ENCODE measurements around the gene CBLB. TPM values are rescaled to one million over a fixed set of nuclear protein-coding genes. Genes with fewer than 3 reads are reported as not detected.

CBLB gene
- total and polyA plus RNA-seq, 2 donors: 14.4 to 126 TPM

GRCh38 chr3:105719791-105720190 is 149.0 kb downstream of the CBLB start:
- Histone ChIP-seq H3K27ac (ENCODE audit: low read depth) (no peak overlapping the region), H3K4me1 (ENCODE audit: insufficient read depth) (no peaks in the 10 kb centered on the region), H3K36me3 (ENCODE audit: insufficient read depth) (peaks cover 4% of the 10 kb centered on the region), H3K4me3 (ENCODE audit: low read depth, low read length) (no peak overlapping the region)
- no peak for DNase-seq (ENCODE audit: extremely low spot score)
- WGBS: 88% methylated on average over 12 of the region's 12 CpGs

- Histone ChIP-seq H3K36me3 (ENCODE audit: insufficient read depth) (peaks cover 6% of the 10 kb centered on the region), H3K4me3 (ENCODE audit: low read depth, low read length) (no peak overlapping the region), H3K4me1 (ENCODE audit: insufficient read depth) (no peaks in the 10 kb centered on the region), H3K27ac (ENCODE audit: low read depth) (no peak overlapping the region)
- WGBS: 69% methylated on average over 3 of the region's 3 CpGs
- no peak for DNase-seq (ENCODE audit: extremely low spot score)
Observed at GRCh38 chr3:105715372-105715771, 153.4 kb downstream of the CBLB start.

- Histone ChIP-seq H3K36me3 (ENCODE audit: insufficient read depth) (peaks cover 6% of the 10 kb centered on the region), H3K4me1 (ENCODE audit: insufficient read depth) (no peaks in the 10 kb centered on the region), H3K27ac (ENCODE audit: low read depth) (no peak overlapping the region), H3K4me3 (ENCODE audit: low read depth, low read length) (no peak overlapping the region)
- WGBS: 97% methylated on average over 6 of the region's 6 CpGs
- DNase-seq (ENCODE audit: extremely low spot score): no peak
Observed at GRCh38 chr3:105714453-105714852, 154.4 kb downstream of the CBLB start.

GRCh38 chr3:105708980-105709379 is 159.8 kb downstream of the CBLB start:
- Histone ChIP-seq H3K36me3 (ENCODE audit: insufficient read depth) (no peaks in the 10 kb centered on the region), H3K4me3 (ENCODE audit: low read depth, low read length) (no peak overlapping the region), H3K27ac (ENCODE audit: low read depth) (no peak overlapping the region), H3K4me1 (ENCODE audit: insufficient read depth) (no peaks in the 10 kb centered on the region)
- WGBS: 65% methylated on average over 1 of the region's 1 CpG
- no peak for DNase-seq (ENCODE audit: extremely low spot score)

- H3K4me1 ChIP-seq (ENCODE audit: insufficient read depth): no peaks in the 10 kb centered on the region
- H3K4me3 ChIP-seq (ENCODE audit: low read depth, low read length): no peak overlapping the region
- DNase-seq (ENCODE audit: extremely low spot score): no peak
- H3K27ac ChIP-seq (ENCODE audit: low read depth): no peak overlapping the region
- peaks cover 2% of the 10 kb centered on the region for H3K36me3 ChIP-seq (ENCODE audit: insufficient read depth)
- 97% methylated on average over 2 of the region's 2 CpGs for WGBS
Observed at GRCh38 chr3:105707009-105707408, 161.8 kb downstream of the CBLB start.

GRCh38 chr3:105704726-105705410 is 163.9 kb downstream of the CBLB start:
- no peak for DNase-seq (ENCODE audit: extremely low spot score)
- Histone ChIP-seq H3K36me3 (ENCODE audit: insufficient read depth) (peaks cover 4% of the 10 kb centered on the region), H3K4me3 (ENCODE audit: low read depth, low read length) (no peak overlapping the region), H3K27ac (ENCODE audit: low read depth) (no peak overlapping the region), H3K4me1 (ENCODE audit: insufficient read depth) (no peaks in the 10 kb centered on the region)
- 82% methylated on average over 4 of the region's 4 CpGs for WGBS

- no peak for DNase-seq (ENCODE audit: extremely low spot score)
- WGBS: 93% methylated on average over 1 of the region's 1 CpG
- no peak overlapping the region for H3K27ac ChIP-seq (ENCODE audit: low read depth)
- no peaks in the 10 kb centered on the region for H3K4me1 ChIP-seq (ENCODE audit: insufficient read depth)
- H3K36me3 ChIP-seq (ENCODE audit: insufficient read depth): peaks cover 4% of the 10 kb centered on the region
- no peak overlapping the region for H3K4me3 ChIP-seq (ENCODE audit: low read depth, low read length)
Observed at GRCh38 chr3:105700575-105700974, 168.2 kb downstream of the CBLB start.

GRCh38 chr3:105691633-105692032 is 177.2 kb downstream of the CBLB start:
- Histone ChIP-seq H3K27ac (ENCODE audit: low read depth) (no peak overlapping the region), H3K4me1 (ENCODE audit: insufficient read depth) (no peaks in the 10 kb centered on the region), H3K36me3 (ENCODE audit: insufficient read depth) (no peaks in the 10 kb centered on the region), H3K4me3 (ENCODE audit: low read depth, low read length) (no peak overlapping the region)
- DNase-seq (ENCODE audit: extremely low spot score): no peak
- 74% methylated on average over 3 of the region's 3 CpGs for WGBS

GRCh38 chr3:105691053-105691452 is 177.8 kb downstream of the CBLB start:
- no peak for DNase-seq (ENCODE audit: extremely low spot score)
- H3K4me3 ChIP-seq (ENCODE audit: low read depth, low read length): no peak overlapping the region
- no peaks in the 10 kb centered on the region for H3K4me1 ChIP-seq (ENCODE audit: insufficient read depth)
- no peaks in the 10 kb centered on the region for H3K36me3 ChIP-seq (ENCODE audit: insufficient read depth)
- no peak overlapping the region for H3K27ac ChIP-seq (ENCODE audit: low read depth)

GRCh38 chr3:105688821-105689220 is 180.0 kb downstream of the CBLB start:
- Histone ChIP-seq H3K4me1 (ENCODE audit: insufficient read depth) (no peaks in the 10 kb centered on the region), H3K27ac (ENCODE audit: low read depth) (no peak overlapping the region), H3K36me3 (ENCODE audit: insufficient read depth) (no peaks in the 10 kb centered on the region), H3K4me3 (ENCODE audit: low read depth, low read length) (no peak overlapping the region)
- no peak for DNase-seq (ENCODE audit: extremely low spot score)
- 78% methylated on average over 1 of the region's 1 CpG for WGBS

GRCh38 chr3:105686278-105686897 is 182.4 kb downstream of the CBLB start:
- Histone ChIP-seq H3K27ac (ENCODE audit: low read depth) (no peak overlapping the region), H3K36me3 (ENCODE audit: insufficient read depth) (no peaks in the 10 kb centered on the region), H3K4me3 (ENCODE audit: low read depth, low read length) (no peak overlapping the region), H3K4me1 (ENCODE audit: insufficient read depth) (no peaks in the 10 kb centered on the region)
- no peak for DNase-seq (ENCODE audit: extremely low spot score)
- WGBS: 40% methylated on average over 2 of the region's 2 CpGs

GRCh38 chr3:105679951-105680350 is 188.9 kb downstream of the CBLB start:
- Histone ChIP-seq H3K4me1 (ENCODE audit: insufficient read depth) (no peaks in the 10 kb centered on the region), H3K27ac (ENCODE audit: low read depth) (no peak overlapping the region), H3K36me3 (ENCODE audit: insufficient read depth) (no peaks in the 10 kb centered on the region), H3K4me3 (ENCODE audit: low read depth, low read length) (no peak overlapping the region)
- no peak for DNase-seq (ENCODE audit: extremely low spot score)
- WGBS: 76% methylated on average over 2 of the region's 2 CpGs

- DNase-seq (ENCODE audit: extremely low spot score): no peak
- no peak overlapping the region for H3K4me3 ChIP-seq (ENCODE audit: low read depth, low read length)
- H3K27ac ChIP-seq (ENCODE audit: low read depth): no peak overlapping the region
- H3K4me1 ChIP-seq (ENCODE audit: insufficient read depth): no peaks in the 10 kb centered on the region
- 71% methylated on average over 3 of the region's 3 CpGs for WGBS
- H3K36me3 ChIP-seq (ENCODE audit: insufficient read depth): peaks cover 2% of the 10 kb centered on the region
Observed at GRCh38 chr3:105678017-105678416, 190.8 kb downstream of the CBLB start.

GRCh38 chr3:105676621-105677300 is 192.1 kb downstream of the CBLB start:
- Histone ChIP-seq H3K36me3 (ENCODE audit: insufficient read depth) (peaks cover 2% of the 10 kb centered on the region), H3K4me1 (ENCODE audit: insufficient read depth) (no peaks in the 10 kb centered on the region), H3K4me3 (ENCODE audit: low read depth, low read length) (no peak overlapping the region), H3K27ac (ENCODE audit: low read depth) (no peak overlapping the region)
- DNase-seq (ENCODE audit: extremely low spot score): no peak
- 91% methylated on average over 5 of the region's 5 CpGs for WGBS
